Right renal pelvis (tissue), 4 donors: Measurements from ENCODE around the gene NOP9. TPM values are rescaled to one million over a fixed set of nuclear protein-coding genes. Genes with fewer than 3 reads are reported as not detected.

ENCODE experiments used
- DNase-seq, 4 donors: peaks; one replicate each; pipeline ENCODE4 v3.0.0-alpha.2; 2013; ENCODE audit warnings: low read depth in 4 of 4, low spot score in 3 of 4, missing footprints in 1 of 4
- polyA plus RNA-seq, 4 donors: library from polyadenylated mRNA; unstranded; fragments of 120-200 nt; gene quantifications; one replicate each; pipeline ENCODE4 v1.2.1, GENCODE V29; 2013; ENCODE audit not compliant: insufficient read length in 4 of 4

NOP9 gene
- polyA plus RNA-seq, 4 donors, result 26.7 to 27.7 (median 27.0) TPM

DNA sequence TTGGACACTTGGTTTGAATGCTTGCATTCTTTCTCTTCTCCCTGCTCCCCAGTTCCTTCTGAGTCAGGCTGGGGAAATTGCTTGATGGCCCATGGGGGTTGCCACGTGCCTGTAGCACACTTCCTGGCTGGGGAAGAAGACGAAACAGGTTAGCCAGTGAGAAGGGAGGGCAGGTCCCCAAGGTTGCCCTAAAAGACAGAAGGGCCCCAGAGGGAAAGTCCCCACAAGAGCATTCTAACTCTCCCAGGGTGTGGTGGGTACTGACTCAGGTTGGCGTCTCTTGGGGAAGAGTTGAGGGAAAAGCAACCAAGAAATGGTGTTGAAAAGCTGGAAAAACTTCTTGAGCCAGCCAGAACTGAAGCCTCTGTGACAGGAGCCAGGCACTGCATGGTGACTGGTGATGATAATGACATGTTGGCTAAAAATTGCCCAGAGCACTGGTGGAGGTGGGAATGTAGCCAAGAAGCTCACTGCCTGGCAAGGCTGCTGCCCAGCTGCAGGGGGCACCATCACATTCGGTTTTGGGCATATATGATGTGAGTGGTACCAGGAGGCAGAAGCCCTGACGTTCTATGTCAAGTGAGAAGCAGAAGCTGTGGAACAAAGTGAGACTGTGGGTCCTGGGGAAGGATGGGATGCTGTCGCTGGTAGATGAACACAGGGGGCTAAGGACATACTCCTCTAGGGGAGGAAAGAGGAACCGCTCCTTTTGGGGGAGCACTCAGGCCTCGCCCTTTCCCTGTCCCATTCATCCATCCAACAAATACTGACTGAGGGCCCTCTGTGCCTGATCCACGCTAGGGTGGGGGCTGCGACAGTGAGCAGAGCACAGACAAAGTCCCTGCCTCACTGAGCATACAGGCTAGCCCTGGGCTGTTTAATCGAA lies 20.1 kb upstream of the NOP9 start:
- DNase-seq, result no peak

GRCh38 chr14:24280797-24281460 lies 18.7 kb upstream of the NOP9 start:
- DNase-seq, result no peak

DNA sequence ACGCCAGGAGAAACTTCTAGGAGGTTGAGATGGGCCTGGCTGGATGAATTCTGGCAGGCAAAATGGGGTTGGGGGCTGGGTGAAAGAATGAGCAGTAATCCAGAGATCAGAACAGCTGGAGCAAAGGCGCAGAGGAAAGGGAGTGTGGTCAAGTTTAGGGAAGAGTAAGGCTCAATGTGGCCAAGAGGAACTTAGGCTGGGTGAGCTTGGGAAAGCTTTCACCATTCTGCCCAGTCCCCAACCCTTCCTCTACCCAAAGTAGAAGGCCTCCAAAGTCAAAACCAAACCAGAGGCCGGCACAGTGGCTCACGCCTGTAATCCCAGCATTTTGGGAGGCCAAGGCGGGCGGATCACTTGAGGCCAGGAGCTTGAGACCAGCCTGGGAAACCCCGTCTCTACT lies 18.0 kb upstream of the NOP9 start:
- DNase-seq, result no peak

GRCh38 chr14:24282736-24283135 lies 16.9 kb upstream of the NOP9 start:
- no peak for DNase-seq

DNA sequence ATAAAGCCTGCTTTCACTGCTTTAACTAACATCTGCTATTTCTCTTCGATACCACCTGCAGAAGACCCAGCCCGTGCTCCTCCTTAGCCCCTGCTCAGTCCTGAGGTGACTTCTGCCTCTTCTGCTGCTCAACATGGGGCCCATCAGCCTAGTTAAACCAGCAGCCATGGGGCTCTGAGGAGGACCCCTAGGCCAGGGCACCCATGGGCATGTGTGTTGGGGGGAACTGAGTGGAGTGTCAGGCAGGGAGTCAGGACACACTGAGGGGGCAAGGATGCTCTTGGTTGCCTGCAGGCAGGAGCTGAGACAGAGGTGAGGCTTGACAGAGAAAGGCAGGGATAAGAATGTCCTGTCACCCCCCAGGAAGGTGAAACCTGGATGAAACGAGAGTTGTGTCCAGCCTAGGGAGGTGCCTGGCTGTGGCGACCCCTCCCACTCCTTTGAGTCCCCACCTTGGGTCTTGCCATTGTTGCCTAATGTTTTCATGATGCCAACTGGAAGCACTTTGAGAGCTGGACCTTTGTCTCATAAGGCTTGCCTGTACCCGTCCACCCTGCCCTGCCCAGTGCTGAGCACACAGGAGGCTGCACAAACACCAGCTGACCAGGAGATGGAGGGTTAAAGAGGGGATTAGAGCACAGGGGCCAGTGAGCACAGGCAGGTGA lies 15.7 kb upstream of the NOP9 start:
- DNase-seq, result no peak

DNA sequence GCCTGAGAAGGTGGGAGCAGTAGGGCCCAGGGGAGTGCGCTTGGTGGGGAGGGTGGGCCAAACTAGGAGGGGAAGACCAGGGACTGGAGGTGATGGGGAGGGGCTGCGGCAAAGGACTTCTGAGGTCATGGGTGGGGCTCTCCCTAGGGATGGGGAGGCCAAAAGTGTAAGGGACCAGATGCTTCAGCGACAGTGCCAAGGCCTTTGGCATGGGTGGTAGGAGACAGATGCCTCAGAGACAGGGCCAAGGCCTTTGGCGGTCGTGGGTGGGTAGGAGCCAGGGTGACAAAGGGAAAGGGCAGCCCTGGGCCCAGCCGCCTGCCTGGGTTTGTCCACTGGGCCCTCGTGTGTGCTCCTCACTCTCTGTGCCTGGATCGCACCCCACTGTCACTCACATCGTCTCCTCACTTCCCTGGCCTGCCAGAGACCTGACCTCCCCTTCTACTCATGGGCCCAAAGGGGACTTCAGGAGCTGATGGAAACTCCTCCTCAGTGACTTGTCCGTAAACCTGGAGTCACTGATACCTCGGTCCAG lies 15.1 kb upstream of the NOP9 start:
- no peak for DNase-seq

GRCh38 chr14:24285351-24285750 lies 14.3 kb upstream of the NOP9 start:
- DNase-seq, result no peak

DNA sequence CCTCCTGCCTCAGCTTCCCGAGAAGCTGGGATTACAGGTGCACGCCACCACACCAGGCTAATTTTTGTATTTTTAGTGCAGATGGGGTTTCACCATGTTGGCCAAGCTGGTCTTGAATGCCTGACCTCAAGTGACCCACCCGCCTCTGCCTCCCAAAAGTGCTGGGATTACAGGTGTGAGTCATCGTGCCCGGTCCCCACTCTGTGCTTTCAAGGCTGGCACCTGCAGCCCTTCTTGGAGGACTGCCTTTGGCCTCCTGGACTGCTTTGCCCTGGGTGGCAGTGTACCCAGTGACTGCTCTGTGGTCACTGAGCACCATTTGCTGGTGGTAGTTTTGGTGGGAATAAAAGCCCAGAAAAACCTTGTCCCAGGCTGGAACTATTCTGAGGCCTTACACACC lies 12.7 kb upstream of the NOP9 start:
- DNase-seq, result no peak

DNA sequence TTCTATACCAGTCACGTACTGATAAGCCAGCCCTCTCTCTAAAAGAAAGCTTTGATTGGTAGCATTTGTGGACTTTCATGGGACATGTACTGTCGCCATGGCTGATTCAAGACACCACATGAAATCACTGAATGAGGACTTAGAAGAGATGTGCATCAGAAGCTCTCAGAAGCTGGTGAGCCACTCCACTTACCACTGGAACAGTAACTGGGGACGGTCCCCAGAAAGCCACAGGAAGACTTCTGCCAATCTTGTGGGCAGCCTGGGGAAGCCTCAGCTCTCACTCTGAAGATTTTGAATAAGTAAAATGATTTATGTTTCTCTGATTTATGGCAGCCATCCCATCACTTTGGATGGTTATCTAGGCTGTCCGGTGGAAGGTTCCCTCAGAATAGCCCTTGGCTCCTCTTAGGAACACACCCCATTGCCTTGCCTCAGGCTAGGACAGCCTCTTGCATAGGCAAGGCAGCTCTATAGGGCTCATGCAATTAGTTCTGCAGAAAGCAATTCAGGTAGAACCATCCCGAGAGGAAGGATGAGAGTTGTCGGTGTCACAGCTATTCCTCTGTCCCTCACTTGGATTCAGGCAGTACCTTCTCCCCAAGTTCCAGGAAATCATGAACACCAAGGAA lies 9.9 kb upstream of the NOP9 start:
- no peak for DNase-seq

DNA sequence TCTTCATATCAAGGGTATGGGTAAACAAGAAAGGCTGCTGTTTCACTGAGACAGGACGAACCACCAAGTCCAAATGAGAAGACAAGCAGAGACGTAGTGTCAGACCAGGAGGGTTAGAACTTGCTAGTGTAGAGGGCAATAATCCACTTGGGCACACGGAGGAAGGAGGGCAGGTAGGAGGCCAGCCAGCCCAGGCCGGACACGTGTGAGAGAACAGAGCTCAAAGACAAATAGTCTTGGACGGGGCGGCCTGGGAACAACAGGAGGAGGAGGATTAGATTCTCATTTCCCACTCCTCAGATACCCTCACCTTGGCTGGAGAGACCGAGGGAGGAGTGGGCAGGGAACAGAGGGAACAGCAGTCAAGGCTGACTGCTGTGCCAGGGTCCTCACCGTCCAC lies 8.9 kb upstream of the NOP9 start:
- no peak for DNase-seq

DNA sequence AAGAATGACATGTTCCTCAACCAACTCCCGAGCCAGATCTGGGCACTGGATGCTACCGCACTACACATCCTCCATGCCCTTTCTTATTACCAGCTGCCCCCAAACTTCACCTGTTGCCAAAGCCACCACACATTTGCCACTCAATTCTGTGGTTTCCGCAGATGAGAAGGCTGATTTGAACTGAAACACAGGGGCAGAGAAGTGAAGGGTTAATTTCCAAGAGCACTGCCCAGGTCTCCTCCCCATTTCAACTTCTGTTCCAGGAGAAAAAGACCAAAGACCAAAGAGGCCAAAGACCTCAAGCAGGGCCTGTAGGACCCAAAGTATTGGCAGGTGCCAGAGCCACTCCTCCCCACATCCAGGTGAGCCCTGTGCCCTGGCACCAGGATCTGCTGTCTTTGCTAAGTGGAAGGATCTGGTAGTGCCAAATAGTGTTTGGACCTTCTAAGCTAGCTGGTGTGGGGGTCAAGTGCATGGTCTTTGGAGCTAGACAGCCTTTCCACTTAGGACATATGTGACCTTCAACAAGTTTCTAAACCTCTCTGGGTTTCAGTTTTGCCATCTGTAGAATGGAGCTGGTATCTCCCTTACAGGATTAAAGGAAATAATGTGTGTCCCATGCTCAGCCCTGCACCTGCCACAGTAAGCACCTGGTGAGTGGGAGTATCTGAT lies 8.1 kb upstream of the NOP9 start:
- no peak for DNase-seq

GRCh38 chr14:24292118-24292807 lies 7.4 kb upstream of the NOP9 start:
- no peak for DNase-seq

DNA sequence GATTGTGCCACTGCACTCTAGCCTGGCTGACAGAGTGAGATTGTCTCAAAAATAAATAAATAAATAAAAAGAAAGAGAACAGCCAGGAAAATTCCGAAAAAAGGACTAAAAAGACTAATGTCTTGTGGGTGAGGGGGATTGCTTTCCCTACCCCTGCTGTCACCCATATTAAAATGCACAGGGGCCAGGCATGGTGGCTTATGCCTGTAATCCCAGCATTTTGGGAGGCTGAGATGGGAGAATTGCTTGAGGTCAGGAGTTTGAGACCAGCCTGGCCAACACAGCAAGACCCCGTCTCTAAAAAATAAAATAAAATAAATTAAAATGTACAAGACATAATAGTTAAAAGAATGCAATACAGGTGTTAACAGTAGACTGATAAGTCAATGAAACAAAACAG lies 6.1 kb upstream of the NOP9 start:
- DNase-seq, result no peak

GRCh38 chr14:24296341-24297157 lies 3.1 kb upstream of the NOP9 start:
- no peak for DNase-seq

DNA sequence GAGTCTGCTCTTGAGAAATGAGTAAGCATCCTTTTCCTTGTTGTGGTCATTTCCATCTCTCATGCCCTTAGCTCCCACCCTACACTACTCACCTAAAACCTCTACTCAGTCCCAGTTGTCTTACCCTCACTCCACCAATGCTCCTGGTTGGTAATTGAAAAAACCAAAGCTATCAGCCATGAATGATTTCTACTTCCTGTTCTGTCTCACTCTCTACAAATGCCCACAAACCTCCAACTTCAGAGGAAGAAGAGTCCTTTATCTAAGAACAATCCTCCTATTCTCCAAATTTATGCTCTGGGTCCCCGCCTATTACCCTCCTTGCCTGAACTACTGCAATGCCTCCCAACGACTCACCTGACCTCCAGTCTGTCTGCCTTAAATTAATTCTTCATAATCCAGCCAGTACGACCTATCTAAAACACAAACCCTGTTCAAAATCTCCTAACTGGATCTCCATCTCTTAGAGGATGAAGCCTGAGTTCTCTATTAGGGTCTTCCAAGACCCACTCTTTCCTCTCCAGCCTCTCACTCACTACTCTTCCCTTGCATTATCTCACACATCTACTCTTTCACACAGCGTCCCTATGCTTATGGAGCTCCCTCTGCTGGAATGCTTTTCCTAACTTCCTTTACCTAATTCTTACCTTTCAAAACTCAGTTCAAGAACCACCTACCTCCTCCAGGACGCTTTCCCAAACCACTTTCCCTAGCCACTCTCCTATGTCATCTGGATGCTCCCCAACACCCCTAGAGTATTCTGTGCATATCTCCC lies 2.3 kb upstream of the NOP9 start:
- no peak for DNase-seq

- no peak for DNase-seq
These were observed 777 bp upstream of the NOP9 start for GRCh38 chr14:24298892-24299254.

DNA sequence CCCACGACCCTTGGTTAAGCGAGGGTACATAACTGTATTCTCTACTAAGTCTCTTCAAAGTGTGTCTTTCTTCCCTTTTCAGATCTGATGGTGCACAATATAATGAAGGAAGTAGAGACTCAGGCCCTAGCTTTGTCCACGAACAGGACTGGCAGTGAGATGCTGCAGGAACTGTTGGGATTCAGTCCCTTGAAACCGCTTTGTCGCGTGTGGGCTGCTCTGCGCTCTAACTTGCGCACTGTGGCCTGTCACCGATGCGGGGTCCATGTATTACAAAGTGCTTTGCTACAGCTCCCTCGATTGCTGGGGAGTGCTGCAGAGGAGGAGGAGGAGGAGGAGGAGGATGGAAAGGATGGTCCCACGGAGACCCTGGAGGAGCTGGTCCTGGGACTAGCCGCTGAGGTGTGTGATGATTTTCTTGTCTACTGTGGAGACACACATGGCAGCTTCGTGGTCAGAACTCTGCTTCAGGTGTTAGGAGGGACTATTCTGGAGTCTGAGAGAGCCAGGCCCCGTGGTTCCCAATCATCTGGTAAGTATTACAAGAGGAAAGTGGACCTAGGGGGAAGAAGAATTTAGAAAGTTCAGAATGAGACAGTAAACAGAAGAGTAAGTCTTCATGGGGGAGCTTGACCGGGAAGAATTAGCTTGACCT lies 803 bp downstream of the NOP9 start:
- no peak for DNase-seq

DNA sequence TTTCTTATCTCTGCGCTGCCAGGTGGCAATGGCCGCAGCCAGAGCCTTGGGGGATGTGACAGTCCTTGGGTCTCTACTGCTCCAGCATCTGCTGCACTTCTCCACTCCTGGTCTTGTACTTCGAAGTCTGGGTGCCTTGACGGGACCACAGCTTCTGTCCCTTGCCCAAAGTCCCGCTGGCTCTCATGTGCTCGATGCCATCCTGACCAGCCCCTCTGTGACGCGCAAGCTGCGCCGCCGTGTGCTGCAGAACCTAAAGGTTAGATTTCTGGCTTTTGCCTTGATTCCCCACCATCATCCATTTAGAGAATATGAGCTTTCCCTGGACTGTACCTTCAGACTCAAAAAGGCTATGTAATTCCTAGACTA lies 4.4 kb downstream of the NOP9 start:
- no peak for DNase-seq
